GM21737 (cell line): Measurements from ENCODE around the gene CACTIN.

Source experiments
- ATAC-seq: cut with Tn5 transposase; IDR thresholded peaks from one replicate; pipeline ENCODE4 v1.9.1; 2021; ENCODE audit warnings: mild to moderate bottlenecking, moderate library complexity; ENCODE audit not compliant: unreplicated experiment

Gene CACTIN

GRCh38 chr19:3612901-3613741 lies 13.5 kb downstream of the CACTIN start:
- no peak for ATAC-seq

- ATAC-seq, result no peak
Measured at GRCh38 chr19:3612330-3612729, 14.3 kb downstream of the CACTIN start.

- no peak for ATAC-seq
Measured at GRCh38 chr19:3611841-3612240, 14.7 kb downstream of the CACTIN start.

GRCh38 chr19:3610745-3611717 lies 15.6 kb downstream of the CACTIN start:
- no peak for ATAC-seq

GRCh38 chr19:3609779-3610719 lies 16.5 kb downstream of the CACTIN start:
- ATAC-seq, result no peak

GRCh38 chr19:3608750-3609322 lies 17.8 kb downstream of the CACTIN start:
- ATAC-seq, result no peak

GRCh38 chr19:3608079-3608641 lies 18.4 kb downstream of the CACTIN start:
- ATAC-seq, result no peak

GRCh38 chr19:3607303-3608078 lies 19.1 kb downstream of the CACTIN start:
- no peak for ATAC-seq

- ATAC-seq, result no peak
Measured at GRCh38 chr19:3606690-3607289, 19.8 kb downstream of the CACTIN start, which contains the start of gene TBXA2R. TBXA2R (minus strand) TSS chr19:3606875; CDS start chr19:3600634, 6,241 bp downstream.

- ATAC-seq, result no peak
Measured at GRCh38 chr19:3606174-3606689, 20.4 kb downstream of the CACTIN start.

GRCh38 chr19:3605770-3606169 lies 20.8 kb downstream of the CACTIN start:
- ATAC-seq, result no peak

GRCh38 chr19:3605361-3605760 lies 21.2 kb downstream of the CACTIN start:
- ATAC-seq, result no peak

- ATAC-seq, result no peak
Measured at GRCh38 chr19:3604987-3605343, 21.6 kb downstream of the CACTIN start.

- ATAC-seq, result no peak
Measured at GRCh38 chr19:3604227-3604986, 22.2 kb downstream of the CACTIN start.

GRCh38 chr19:3603121-3603811 lies 23.3 kb downstream of the CACTIN start:
- ATAC-seq, result no peak

GRCh38 chr19:3601021-3601420 lies 25.6 kb downstream of the CACTIN start:
- no peak for ATAC-seq

- no peak for ATAC-seq
Measured at GRCh38 chr19:3599776-3600187, 26.8 kb downstream of the CACTIN start.
